Right atrium auricular region (tissue), 2 donors: ENCODE measurements around the gene PHC3. TPM values are rescaled to one million over a fixed set of nuclear protein-coding genes. Genes with fewer than 3 reads are reported as not detected.
A peak's percentile ranks its signal among the peaks of the same experiment; 100 is the strongest.

Source experiments
- DNase-seq: peaks from one replicate; pipeline ENCODE4 v3.0.0-alpha.2; 2019; ENCODE audit warnings: low spot score
- H3K27ac ChIP-seq, 2 donors: fragments of 200-600 bp; sonication (generic); 1 replicate in 1 of 2; 2 replicates in 1 of 2; pipeline ENCODE4 v1.5.1; 2016 to 2019
- H3K27me3 ChIP-seq, 2 donors: fragments of 200-600 bp; sonication (generic); one replicate each; pipeline versions ENCODE4 v1.5.1 to v1.6.0; 2017 to 2019
- H3K36me3 ChIP-seq: fragments of 200-600 bp; sonication (generic); one replicate; pipeline ENCODE4 v1.5.1; 2016
- H3K4me1 ChIP-seq, 2 donors: fragments of 200-600 bp; sonication (generic); one replicate each; pipeline versions ENCODE4 v1.5.1 to v1.6.0; 2017 to 2019
- H3K4me3 ChIP-seq, 2 donors: fragments of 200-600 bp; sonication (generic); 1 replicate in 1 of 2; 2 replicates in 1 of 2; pipeline ENCODE4 v1.5.1; 2017 to 2019; ENCODE audit warnings: mild to moderate bottlenecking in 1 of 2, moderate library complexity in 1 of 2
- H3K9me3 ChIP-seq, 2 donors: fragments of 200-600 bp; sonication (generic); one replicate each; pipeline ENCODE4 v1.5.1; 2019
- CTCF ChIP-seq, 2 donors: fragments of 200-600 bp; sonication (generic); IDR thresholded peaks; one replicate each; pipeline ENCODE4 v1.5.1; 2019; ENCODE audit warnings: antibody characterized with exemption in 2 of 2
- total RNA-seq, 2 donors: library from RNA; depleted of rRNA; stranded (reverse); fragments of >200 nt; gene quantifications; one replicate each; pipeline ENCODE4 v1.1.0, GENCODE V29; 2016

The PHC3 gene
- total RNA-seq, 2 donors from 2014 or later, result 23.8 to 41.9 TPM

GRCh38 chr3:170054204-170054603, 127.3 kb downstream of the PHC3 start:
- H3K9me3 ChIP-seq, result no peaks in the 10 kb centered on the region
- no peak overlapping the region for H3K27ac ChIP-seq
- peak in 1 of 2 donors; percentile 27 for TF ChIP-seq CTCF (IDR thresholded peaks at IDR 0.05)
- no peaks in the 10 kb centered on the region for H3K27me3 ChIP-seq
- no peaks in the 10 kb centered on the region for H3K4me1 ChIP-seq
- H3K36me3 ChIP-seq, result no peaks in the 10 kb centered on the region
- DNase-seq, result peak; percentile 7
- no peak overlapping the region for H3K4me3 ChIP-seq

GRCh38 chr3:170052398-170052797, 129.1 kb downstream of the PHC3 start:
- Histone ChIP-seq H3K36me3 (no peaks in the 10 kb centered on the region), H3K9me3 (no peaks in the 10 kb centered on the region), H3K4me1 (no peaks in the 10 kb centered on the region), H3K27me3 (no peaks in the 10 kb centered on the region), H3K27ac (no peak overlapping the region), H3K4me3 (no peak overlapping the region)
- no peak for DNase-seq
- no peak for TF ChIP-seq CTCF (IDR thresholded peaks at IDR 0.05)

GRCh38 chr3:170050753-170051152, 130.8 kb downstream of the PHC3 start:
- H3K4me1 ChIP-seq, result no peaks in the 10 kb centered on the region
- no peaks in the 10 kb centered on the region for H3K27me3 ChIP-seq
- no peak for DNase-seq
- no peak overlapping the region for H3K4me3 ChIP-seq
- no peak overlapping the region for H3K27ac ChIP-seq
- TF ChIP-seq CTCF (IDR thresholded peaks at IDR 0.05), result no peak
- H3K36me3 ChIP-seq, result no peaks in the 10 kb centered on the region
- no peaks in the 10 kb centered on the region for H3K9me3 ChIP-seq

GRCh38 chr3:170049146-170050000, 132.2 kb downstream of the PHC3 start:
- no peak overlapping the region for H3K4me3 ChIP-seq
- no peaks in the 10 kb centered on the region for H3K4me1 ChIP-seq
- H3K9me3 ChIP-seq, result no peaks in the 10 kb centered on the region
- no peaks in the 10 kb centered on the region for H3K27me3 ChIP-seq
- DNase-seq, result no peak
- no peak overlapping the region for H3K27ac ChIP-seq
- no peak for TF ChIP-seq CTCF (IDR thresholded peaks at IDR 0.05)
- H3K36me3 ChIP-seq, result no peaks in the 10 kb centered on the region

GRCh38 chr3:170047133-170047404, 134.5 kb downstream of the PHC3 start:
- DNase-seq, result no peak
- TF ChIP-seq CTCF (IDR thresholded peaks at IDR 0.05), result no peak
- no peaks in the 10 kb centered on the region for H3K9me3 ChIP-seq
- H3K4me3 ChIP-seq, result no peak overlapping the region
- H3K27me3 ChIP-seq, result no peaks in the 10 kb centered on the region
- no peaks in the 10 kb centered on the region for H3K36me3 ChIP-seq
- H3K27ac ChIP-seq, result no peak overlapping the region
- H3K4me1 ChIP-seq, result no peaks in the 10 kb centered on the region
